Hematopoietic multipotent progenitor cell treated with erythropoietin and hydrocortisone succinate and interleukin-3 and kit ligand, for 4 days (in vitro differentiated cells): Measurements from ENCODE around the gene WDR70.
"Not testable (repeated sequence)": the region's sequence is repeated elsewhere in the genome, so short reads cannot be mapped to it uniquely, and the experiment has no call there.

Source experiments
- DNase-seq: peaks from one replicate; pipeline ENCODE4 v3.0.0-alpha.2; 2015

The WDR70 gene

DNA sequence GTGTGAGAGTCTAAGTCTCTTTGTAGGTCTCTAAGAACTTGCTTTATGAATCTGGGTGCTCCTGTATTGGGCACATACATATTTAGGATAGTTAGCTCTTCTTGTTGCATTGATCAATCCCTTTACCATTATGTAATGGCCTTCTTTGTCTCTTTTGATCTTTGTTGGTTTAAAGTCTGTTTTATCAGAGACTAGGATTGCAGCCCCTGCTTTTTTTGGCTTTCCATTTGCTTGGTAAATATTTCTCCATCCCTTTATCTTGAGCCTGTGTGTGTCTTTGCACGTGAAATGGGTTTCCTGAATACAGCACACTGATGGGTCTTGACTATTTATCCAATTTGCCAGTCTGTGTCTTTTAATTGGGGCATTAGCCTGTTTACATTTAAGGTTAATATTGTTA lies 275.4 kb downstream of the WDR70 start:
- not testable (repeated sequence) for DNase-seq

DNA sequence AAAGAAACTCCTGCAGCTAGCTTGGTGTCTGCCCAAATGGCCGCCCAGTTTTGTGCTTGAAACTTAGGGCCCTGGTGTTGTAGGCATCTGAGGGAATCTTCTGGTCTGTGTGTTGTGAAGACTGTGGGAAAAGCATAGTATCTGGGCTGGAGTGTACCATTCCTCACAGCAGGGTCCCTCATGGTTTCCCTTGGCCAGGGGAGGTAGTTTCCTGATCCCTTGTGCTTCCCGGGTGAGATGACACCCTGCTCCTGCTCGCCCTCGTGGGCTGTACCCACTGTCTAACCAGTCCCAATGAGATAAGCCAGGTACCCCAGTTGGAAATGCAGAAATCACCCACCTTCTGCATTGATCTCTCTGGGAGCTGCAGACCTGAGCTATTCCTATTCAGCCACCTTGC lies 277.9 kb downstream of the WDR70 start:
- no peak for DNase-seq

GRCh38 chr5:37658440-37658839 lies 279.3 kb downstream of the WDR70 start:
- no peak for DNase-seq

DNA sequence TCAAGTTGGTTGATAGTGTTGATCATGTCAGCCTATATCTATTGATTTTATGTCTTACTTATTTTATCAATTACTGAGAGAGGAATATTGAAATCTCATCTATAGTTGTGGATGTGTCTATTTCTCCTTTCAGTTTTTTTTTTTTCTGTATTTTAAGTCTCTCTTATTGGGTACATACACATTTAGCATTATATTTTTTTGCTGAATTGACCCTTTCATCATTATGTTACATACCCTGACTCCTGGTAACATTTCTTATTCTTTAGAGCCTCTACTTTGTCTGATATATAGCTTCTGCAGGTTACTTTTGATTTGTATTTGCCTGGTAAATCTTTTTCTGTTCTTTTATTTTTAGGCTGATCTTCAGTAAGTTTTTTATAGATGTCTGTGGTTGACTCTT lies 281.2 kb downstream of the WDR70 start:
- no peak for DNase-seq

DNA sequence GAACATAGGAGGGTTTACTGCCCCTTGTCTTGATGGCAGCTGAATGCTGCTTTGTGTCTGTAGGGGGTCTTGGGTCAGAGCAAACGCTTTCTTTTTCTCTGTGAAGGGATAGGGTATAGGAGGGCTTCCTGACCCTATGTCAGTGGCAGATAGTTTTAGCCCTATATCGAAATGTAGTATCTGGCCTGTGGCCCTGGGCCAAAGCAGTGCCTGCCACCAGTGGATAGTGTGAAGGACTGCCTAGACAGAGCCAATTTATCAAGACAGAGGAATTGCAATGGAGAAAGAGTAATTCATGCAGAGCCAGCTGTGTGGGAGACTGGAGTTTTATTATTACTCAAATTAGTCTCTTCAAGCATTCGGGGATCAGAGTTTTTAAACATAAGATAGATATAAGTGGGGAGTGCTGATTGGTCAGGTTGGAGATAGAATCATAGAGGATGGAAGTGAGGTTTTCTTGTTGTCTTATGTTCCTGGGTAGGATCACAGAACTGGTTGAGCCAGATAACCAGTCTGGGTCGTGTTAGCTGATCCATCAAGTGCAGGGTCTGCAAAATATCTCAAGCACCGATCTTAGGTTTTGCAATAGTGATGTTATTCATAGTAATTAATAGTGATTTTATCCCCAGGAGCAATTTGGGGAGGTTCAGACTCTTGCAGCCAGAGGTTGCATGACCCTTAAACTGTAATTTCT lies 282.3 kb downstream of the WDR70 start:
- DNase-seq: peak; percentile 27

- no peak for DNase-seq
Measured at GRCh38 chr5:37661951-37662350, 282.8 kb downstream of the WDR70 start.

GRCh38 chr5:37662362-37662761 lies 283.2 kb downstream of the WDR70 start:
- DNase-seq: no peak

GRCh38 chr5:37662789-37663485 lies 283.8 kb downstream of the WDR70 start:
- DNase-seq: no peak

- DNase-seq: no peak
Measured at GRCh38 chr5:37663538-37663937, 284.4 kb downstream of the WDR70 start.

GRCh38 chr5:37664551-37664950 lies 285.4 kb downstream of the WDR70 start:
- no peak for DNase-seq

DNA sequence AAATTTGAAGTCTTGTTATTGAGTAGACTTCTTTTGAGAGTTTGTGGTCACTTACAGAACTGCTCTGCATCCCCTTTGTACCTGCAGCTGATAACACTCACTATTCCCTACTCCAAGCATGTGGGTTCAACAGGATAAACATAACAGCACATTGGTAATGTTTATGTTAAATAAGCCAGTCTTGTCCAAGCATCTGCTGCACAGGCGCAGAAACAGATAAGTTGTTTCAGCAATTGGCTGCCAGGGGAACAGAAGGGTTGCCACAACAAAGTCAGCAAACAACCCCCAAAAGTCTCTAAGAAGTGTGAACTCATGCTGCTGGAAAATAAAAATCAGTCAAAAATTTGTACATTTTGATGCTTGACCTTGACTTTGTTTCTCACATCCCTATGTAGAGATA lies 286.2 kb downstream of the WDR70 start:
- DNase-seq: peak; percentile 25

DNA sequence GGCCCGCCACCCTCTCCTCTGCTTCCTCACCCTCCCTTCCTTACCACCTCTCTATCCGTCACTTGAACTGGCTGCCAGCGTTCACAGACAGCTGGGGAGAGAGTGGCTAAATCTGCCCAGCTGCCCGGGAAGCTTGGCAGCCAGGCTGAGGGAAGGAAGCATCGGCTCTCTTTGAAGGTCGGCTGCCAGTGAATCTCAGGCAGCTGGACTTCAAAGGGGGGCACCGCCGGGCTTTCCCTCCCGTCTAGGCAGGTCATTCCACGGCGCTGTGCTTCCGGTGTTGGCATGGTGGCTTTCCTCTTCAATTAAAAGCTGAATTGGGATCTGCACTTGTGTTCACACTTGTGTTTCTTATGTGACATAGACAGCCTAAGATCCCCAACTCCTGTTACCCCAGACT lies 286.8 kb downstream of the WDR70 start:
- no peak for DNase-seq

DNA sequence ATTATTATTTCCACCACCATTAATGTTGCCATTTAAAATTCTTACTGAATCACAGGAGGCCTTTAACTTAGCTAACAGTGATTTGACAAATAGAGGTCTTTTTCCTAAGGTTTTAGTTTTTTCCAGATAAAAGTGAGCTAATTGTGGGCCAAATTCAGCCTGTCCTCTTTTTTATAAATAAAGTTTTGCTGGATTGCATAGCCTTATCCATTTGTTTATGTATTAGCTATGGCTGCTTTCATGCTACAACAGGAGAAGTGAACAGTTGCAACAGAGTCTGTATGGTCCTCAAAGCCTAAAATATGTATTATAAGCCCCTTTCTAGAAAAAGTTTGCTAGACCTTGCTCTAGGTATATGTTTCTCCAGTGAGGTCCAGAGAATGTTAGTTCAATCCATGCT lies 288.3 kb downstream of the WDR70 start:
- no peak for DNase-seq

DNA sequence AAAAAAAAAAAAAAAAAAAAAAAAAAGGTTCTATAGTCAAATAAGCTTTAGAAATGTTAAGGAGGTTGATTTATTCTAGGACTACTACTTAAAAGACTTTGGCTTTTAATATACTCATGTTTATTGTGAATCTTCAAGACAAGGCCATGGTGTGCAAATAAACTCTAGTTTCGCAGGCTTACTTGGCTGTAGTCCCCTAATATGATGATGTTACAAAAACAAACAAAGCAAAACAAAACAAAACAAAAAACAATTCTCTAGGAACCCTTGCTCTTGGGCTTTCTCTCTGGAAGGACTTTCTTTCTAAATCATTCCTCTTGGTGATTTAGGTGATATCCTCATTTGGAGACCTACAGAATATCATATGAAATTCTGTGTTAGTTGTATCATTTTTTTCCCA lies 288.7 kb downstream of the WDR70 start:
- no peak for DNase-seq

DNA sequence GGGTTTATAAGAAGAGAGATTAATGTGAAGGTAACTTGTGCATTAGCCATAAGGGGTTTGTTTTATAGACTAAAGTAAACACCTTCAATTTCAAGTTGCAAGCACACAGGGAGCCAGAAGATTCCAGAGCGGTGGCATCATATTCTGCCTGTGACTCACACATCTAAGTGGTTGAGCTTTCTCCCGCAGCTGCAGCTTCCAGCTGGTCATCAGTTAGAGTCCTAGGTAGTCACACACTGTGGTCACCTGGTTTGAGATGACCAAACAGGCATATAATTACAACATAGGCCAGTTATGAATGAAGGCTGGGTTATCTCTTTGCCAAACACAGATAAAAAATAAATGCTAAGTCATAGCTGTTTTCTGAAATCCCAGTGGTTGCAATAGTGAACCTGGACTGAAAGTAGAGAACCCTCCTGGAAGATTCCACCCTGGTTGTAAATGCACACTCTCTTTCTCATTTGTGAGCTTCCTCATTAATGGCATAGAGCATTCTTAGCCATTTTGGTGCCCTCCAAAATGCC lies 289.5 kb downstream of the WDR70 start:
- DNase-seq: peak; percentile 62

DNA sequence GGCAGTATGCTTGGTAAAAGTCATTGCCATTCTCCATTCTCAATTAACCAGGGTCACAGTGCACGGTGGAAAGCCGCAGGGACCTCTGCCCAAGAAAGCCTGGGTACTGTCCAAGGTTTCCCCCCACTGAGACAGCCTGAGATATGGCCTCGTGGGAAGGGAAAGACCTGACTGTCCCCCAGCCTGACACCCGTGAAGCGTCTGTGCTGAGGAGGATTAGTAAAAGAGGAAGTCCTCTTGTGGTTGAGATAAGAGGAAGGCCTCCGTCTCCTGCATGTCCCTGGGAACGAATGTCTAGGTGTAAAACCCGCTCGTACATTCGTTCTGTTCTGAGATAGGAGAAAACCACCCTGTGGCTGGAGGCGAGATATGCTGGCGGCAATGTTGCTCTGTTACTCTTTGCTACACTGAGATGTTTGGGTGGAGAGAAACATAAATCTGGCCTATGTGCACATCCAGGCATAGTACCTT lies 293.0 kb downstream of the WDR70 start:
- peak; percentile 97 for DNase-seq

- not testable (repeated sequence) for DNase-seq
Measured at GRCh38 chr5:37674361-37674760, 295.2 kb downstream of the WDR70 start.

DNA sequence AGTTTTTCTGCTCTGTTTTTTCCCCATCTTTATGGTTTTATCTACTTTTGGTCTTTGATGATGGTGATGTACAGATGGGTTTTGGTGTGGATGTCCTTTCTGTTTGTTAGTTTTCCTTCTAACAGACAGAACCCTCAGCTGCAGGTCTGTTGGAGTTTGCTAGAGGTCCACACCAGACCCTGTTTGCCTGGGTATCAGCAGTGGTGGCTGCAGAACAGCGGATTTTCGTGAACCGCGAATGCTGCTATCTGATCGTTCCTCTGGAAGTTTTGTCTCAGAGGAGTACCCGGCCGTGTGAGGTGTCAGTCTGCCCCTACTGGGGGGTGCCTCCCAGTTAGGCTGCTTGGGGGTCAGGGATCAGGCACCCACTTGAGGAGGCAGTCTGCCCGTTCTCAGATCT lies 300.2 kb downstream of the WDR70 start:
- not testable (repeated sequence) for DNase-seq

DNA sequence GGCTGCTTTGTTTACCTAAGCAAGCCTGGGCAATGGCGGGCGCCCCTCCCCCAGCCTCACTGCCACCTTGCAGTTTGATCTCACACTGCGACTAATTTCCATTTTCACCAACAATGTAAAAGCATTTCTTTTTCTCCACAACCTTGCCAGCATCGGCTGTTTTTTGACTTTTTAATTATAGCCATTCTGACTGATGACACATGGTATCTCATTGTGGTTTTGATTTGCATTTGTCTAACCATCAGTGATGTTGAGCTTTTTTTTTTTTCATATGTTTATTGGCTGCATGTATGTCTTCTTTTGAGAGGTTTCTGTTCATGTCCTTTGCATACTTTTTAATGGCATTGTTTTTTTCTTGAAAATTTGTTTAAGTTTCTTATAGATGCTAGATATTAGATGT lies 300.8 kb downstream of the WDR70 start:
- not testable (repeated sequence) for DNase-seq

- DNase-seq: no peak
Measured at GRCh38 chr5:37683072-37683471, 304.0 kb downstream of the WDR70 start.

DNA sequence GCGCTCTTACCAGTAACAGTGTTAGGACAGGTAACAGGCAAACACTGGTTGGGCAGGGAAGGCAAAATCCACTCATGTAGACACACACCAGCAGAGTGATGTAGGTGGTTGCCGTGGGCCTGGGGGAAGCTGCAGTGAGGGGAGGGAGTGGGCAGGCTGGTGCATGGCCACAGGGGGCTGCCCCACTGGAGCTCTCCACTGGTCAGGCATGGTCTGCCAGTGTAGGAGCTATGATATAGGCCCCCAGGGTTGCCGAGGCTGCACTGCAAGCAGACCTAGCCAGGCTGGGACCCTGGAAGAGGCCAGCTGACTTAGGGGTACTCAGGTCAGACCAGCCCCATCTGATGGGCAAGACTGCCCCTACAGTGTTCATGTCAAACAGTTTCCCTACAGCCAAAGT lies 306.1 kb downstream of the WDR70 start:
- DNase-seq: no peak

GRCh38 chr5:37685816-37686215 lies 306.7 kb downstream of the WDR70 start:
- DNase-seq: no peak

DNA sequence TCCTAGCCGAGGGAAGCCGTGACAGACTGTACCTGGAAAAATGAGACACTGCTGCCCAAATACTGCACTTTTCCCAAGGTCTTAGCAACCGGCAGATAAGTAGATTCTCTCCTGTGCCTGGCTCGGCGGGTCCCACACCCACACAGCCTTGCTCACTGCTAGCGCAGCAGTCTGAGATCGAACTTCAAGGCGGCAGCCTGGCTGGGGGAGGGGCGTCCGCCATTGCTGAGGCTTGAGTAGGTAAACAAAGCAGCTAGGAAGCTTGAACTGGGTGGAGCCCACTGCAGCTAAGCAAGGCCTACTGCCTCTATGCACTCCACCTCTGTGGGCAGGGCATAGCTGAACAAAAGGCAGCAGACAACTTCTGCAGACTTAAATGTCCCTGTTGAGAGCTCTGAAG lies 309.8 kb downstream of the WDR70 start:
- not testable (repeated sequence) for DNase-seq

- not testable (repeated sequence) for DNase-seq
Measured at GRCh38 chr5:37694333-37694732, 315.2 kb downstream of the WDR70 start.
